GM12878 (cell line): ENCODE measurements around the gene MPST. TPM values are rescaled to one million over a fixed set of nuclear protein-coding genes. Genes with fewer than 3 reads are reported as not detected.

Experiments
- ATAC-seq: fragments of 200-7000 bp; cut with Tn5 transposase; 3 replicates; pipeline ENCODE4 v1.9.1; 2020; ENCODE audit warnings: mild to moderate bottlenecking, moderate library complexity
- BruUV-seq: library from RNA; stranded (reverse); fragments of 400-500 nt; replicated peaks from 2 replicates; lab custom pipeline; 2021; lab: Mats Ljungman, UMichigan
- CTCF ChIA-PET: fragments of 300-600 bp; sonication (Branson Sonifier 250); formaldehyde crosslinking; extraction: SDS; loops from one replicate; lab custom pipeline; 2021; ENCODE audit warnings: inconsistent platforms; lab: Yijun Ruan, JAX
- POLR2A ChIA-PET: fragments of 350-600 bp; formaldehyde crosslinking; extraction: SDS; loops from one replicate; lab custom pipeline; 2021; ENCODE audit warnings: inconsistent platforms; lab: Charles Lee
- RAD21 ChIA-PET: fragments of 300-600 bp; sonication (Branson Sonifier 250); formaldehyde crosslinking; loops from one replicate; lab custom pipeline; 2023; ENCODE audit warnings: antibody characterized with exemption; ENCODE audit not compliant: unreplicated experiment; lab: Charles Lee
- SMC1A ChIA-PET: fragments of 300-600 bp; sonication (Branson Sonifier 250); formaldehyde crosslinking; loops from one replicate; lab custom pipeline; 2023; ENCODE audit not compliant: unreplicated experiment, uncharacterized antibody; lab: Charles Lee
- DNase-seq: peaks from one replicate; pipeline ENCODE4 v3.0.0-alpha.2; 2011; ENCODE audit warnings: low read depth, low spot score
- FAIRE-seq: peaks from 3 replicates; lab custom pipeline; 2011; peaks lifted over from hg19 to GRCh38; lab: Jason Lieb, UNC
- H2AFZ ChIP-seq: 2 replicates; pipeline ENCODE4 v1.6.0; 2011; ENCODE audit warnings: low read depth, low read length, control low read depth; ENCODE audit not compliant: control insufficient read depth
- H3K27ac ChIP-seq: 2 replicates; pipeline ENCODE4 v1.5.1; 2011; ENCODE audit warnings: control low read depth; ENCODE audit not compliant: control insufficient read depth, insufficient read depth
- H3K27me3 ChIP-seq, 2 experiments: replicated peaks in 1 of 2; 2 replicates each; pipeline versions ENCODE4 v1.6.0 to v1.6.1; 2011; ENCODE audit warnings: low read length in 1 of 2; ENCODE audit not compliant: control insufficient read depth in 2 of 2, insufficient read depth in 2 of 2
- H3K36me3 ChIP-seq, 2 experiments: 2 replicates each; pipeline ENCODE4 v1.5.1; 2011; ENCODE audit warnings: low read length in 1 of 2; ENCODE audit not compliant: control insufficient read depth in 2 of 2, insufficient read depth in 2 of 2
- H3K4me1 ChIP-seq: 2 replicates; pipeline ENCODE4 v1.6.1; 2011; ENCODE audit warnings: mild to moderate bottlenecking, low read length, moderate library complexity, mixed read lengths; ENCODE audit not compliant: control insufficient read depth, insufficient read depth
- H3K4me2 ChIP-seq: 2 replicates; pipeline ENCODE4 v1.6.0; 2011; ENCODE audit warnings: control low read depth; ENCODE audit not compliant: control insufficient read depth, insufficient read depth
- H3K4me3 ChIP-seq: fragments of 200-600 bp; sonication (generic); 2 replicates; pipeline ENCODE4 v1.5.1; 2016
- H3K79me2 ChIP-seq: 2 replicates; pipeline ENCODE4 v1.6.0; 2011; ENCODE audit warnings: low read length; ENCODE audit not compliant: control insufficient read depth, insufficient read depth
- H3K9ac ChIP-seq: 2 replicates; pipeline ENCODE4 v1.8.0; 2011; ENCODE audit warnings: low read length, control low read depth, mixed read lengths; ENCODE audit not compliant: control insufficient read depth, insufficient read depth
- H3K9me3 ChIP-seq: replicated peaks from 3 replicates; pipeline ENCODE4 v1.5.1; 2011; ENCODE audit warnings: mild to moderate bottlenecking, low read length; ENCODE audit not compliant: control insufficient read depth, insufficient read depth
- H4K20me1 ChIP-seq: 2 replicates; pipeline ENCODE4 v1.6.0; 2011; ENCODE audit not compliant: control insufficient read depth, insufficient read depth
- DPF2 ChIP-seq: fragments of 450-650 bp; IDR thresholded peaks from 2 replicates; pipeline ENCODE4 v1.6.1; 2017; ENCODE audit warnings: mild to moderate bottlenecking
- EED ChIP-seq: sonication (generic); IDR thresholded peaks from 2 replicates; pipeline ENCODE4 v1.6.1; 2016; ENCODE audit warnings: antibody characterized with exemption, low read depth
- MYB ChIP-seq: fragments of 150-350 bp; IDR thresholded peaks from 2 replicates; pipeline ENCODE4 v1.6.1; 2014; ENCODE audit warnings: mild to moderate bottlenecking, low read depth, low read length, borderline replicate concordance
- NRF1 ChIP-seq: conservative IDR thresholded peaks from 2 replicates; pipeline ENCODE4 v1.6.1; 2011; ENCODE audit warnings: mild to moderate bottlenecking, low read depth, low read length, improper control_type of control experiment
- POLR2AphosphoS2 ChIP-seq: IDR thresholded peaks from 2 replicates; pipeline ENCODE4 v1.6.1; 2011; ENCODE audit warnings: low read depth, mild to moderate bottlenecking, low read length, improper control_type of control experiment, moderate library complexity
- POU2F2 ChIP-seq: IDR thresholded peaks from 3 replicates; pipeline ENCODE4 v1.6.1; 2011; ENCODE audit warnings: low read depth, mild to moderate bottlenecking, low read length, borderline replicate concordance
- RBBP5 ChIP-seq: fragments of 200-600 bp; sonication (generic); conservative IDR thresholded peaks from 2 replicates; pipeline ENCODE4 v1.6.1; 2016
- SP1 ChIP-seq: IDR thresholded peaks from one replicate; pipeline ENCODE4 v1.6.1; 2011; ENCODE audit warnings: low read depth, low read length
- STAT1 ChIP-seq: fragments of 450-650 bp; conservative IDR thresholded peaks from 2 replicates; pipeline ENCODE4 v1.6.1; 2014; ENCODE audit warnings: antibody characterized with exemption, mild to moderate bottlenecking
- TAF1 ChIP-seq: IDR thresholded peaks from 2 replicates; pipeline ENCODE4 v1.6.1; 2011; ENCODE audit warnings: mild to moderate bottlenecking, low read depth, low read length, borderline replicate concordance
- TCF12 ChIP-seq: IDR thresholded peaks from 2 replicates; pipeline ENCODE4 v1.6.1; 2011; ENCODE audit warnings: low read depth, mild to moderate bottlenecking, low read length
- ZNF207 ChIP-seq: fragments of 450-650 bp; IDR thresholded peaks from 2 replicates; pipeline ENCODE4 v1.6.1; 2014; ENCODE audit warnings: antibody characterized with exemption, mild to moderate bottlenecking, borderline replicate concordance
- ZNF622 ChIP-seq: fragments of 450-650 bp; IDR thresholded peaks from 2 replicates; pipeline ENCODE4 v1.6.1; 2017; ENCODE audit warnings: mild to moderate bottlenecking, inconsistent platforms
- ZZZ3 ChIP-seq: IDR thresholded peaks from 2 replicates; pipeline ENCODE4 v1.6.1; 2011; ENCODE audit warnings: low read depth; ENCODE audit not compliant: control insufficient read depth, insufficient read length
- WGBS: methylation state at CpG from one replicate; pipeline ENCODE4 v1.1.6; 2016; ENCODE audit warnings: low lambda C conversion rate; ENCODE audit not compliant: insufficient replicate concordance, insufficient coverage; ENCODE audit errors: missing lambda C conversion rate; 5-methylcytosine and 5-hydroxymethylcytosine counted together
- in situ Hi-C: fragments of 300-500 bp; cut with MboI; formaldehyde crosslinking; loops from 9 replicates; pipeline ENCODE4 v1.14.3; 2018; ENCODE audit warnings: mixed read lengths
- intact Hi-C: fragments of 100-400 bp; cut with micrococcal nuclease; formaldehyde crosslinking; loops from one replicate; pipeline ENCODE4 v1.14.2; 2022; ENCODE audit not compliant: unreplicated experiment
- polyA plus RNA-seq, 11 experiments: library from polyadenylated mRNA; depleted of rRNA in 4 of 11; unstranded in 6 of 11; stranded (reverse) in 5 of 11; fragments of >200 nt; fragmentation: Nextera tagmentation in 4 of 11; fragmentation: Illumina TruSeq in 1 of 11; extraction: Ambion mirVana in 4 of 11; extraction: Trizol in 1 of 11; gene quantifications; 1 replicate in 1 of 11; 2 replicates in 10 of 11; pipeline versions ENCODE4 v1.2.1 to v1.2.3, GENCODE V29; 2011 to 2016; ENCODE audit warnings: inconsistent platforms in 2 of 11, missing spikeins in 2 of 11, low read depth in 1 of 11
- total RNA-seq, 4 experiments: library from RNA; depleted of rRNA in 3 of 4; stranded (reverse); fragments of >200 nt in 3 of 4; fragmentation: Illumina TruSeq in 1 of 4; extraction: Trizol in 1 of 4; gene quantifications; 2 replicates each; pipeline versions ENCODE4 v1.2.1 to v1.2.3, GENCODE V29; 2013 to 2021
- TF ChIP-seq, protein P1 (sequence below): IDR thresholded peaks from 2 replicates; pipeline ENCODE4 v1.6.1; 2012; ENCODE audit warnings: low read depth, low read length, improper control_type of control experiment
- TF ChIP-seq, protein P2 (sequence below): fragments of 450-650 bp; conservative IDR thresholded peaks from 2 replicates; pipeline ENCODE4 v1.6.1; 2017; ENCODE audit warnings: mild to moderate bottlenecking, moderate library complexity
- TF ChIP-seq, protein P3 (sequence below): IDR thresholded peaks from 2 replicates; pipeline ENCODE4 v1.6.1; 2012; ENCODE audit warnings: improper control_type of control experiment, low read depth, low read length; ENCODE audit not compliant: insufficient replicate concordance

Gene MPST
- total and polyA plus RNA-seq, 10 of the 15 experiments (the other 5 are each of a cell fraction or from before 2014, with no cell fraction given), result 0.95 to 88.7 (median 38.5) TPM

GRCh38 chr22:37018815-37019308 lies 680 bp upstream of the MPST start:
- Histone ChIP-seq H3K27ac (peak overlapping the region; percentile 58), H3K9ac (peak overlapping the region; percentile 74), H3K79me2 (peaks cover 2% of the 10 kb centered on the region; the same call in 1 of the 2 replicates), H3K4me3 (peak overlapping the region; percentile 78), H3K9me3 (no peaks in the 10 kb centered on the region), H3K4me1 (peaks cover 8% of the 10 kb centered on the region), H3K27me3 (no peaks in the 10 kb centered on the region), H3K36me3 (no peaks in the 10 kb centered on the region; a peak in 1 of 4 replicates), H3K4me2 (peak overlapping the region; percentile 89), H2AFZ (peak overlapping the region; percentile 65), H4K20me1 (no peaks in the 10 kb centered on the region)
- SMC1A ChIA-PET, result no interaction called here
- RAD21 ChIA-PET, result interaction anchor here (1.2 to 1.3 kb wide), 2 partner anchors 26 to 179 kb away, joined by 4 to 5 read pairs; no protein-coding TSS in a partner anchor
- POLR2A ChIA-PET, result interaction anchor here (0.5 to 1.2 kb wide), 2 partner anchors 242 to 887 kb away, joined by 3 to 4 read pairs; partner anchors contain the start of genes IFT27 and MICALL1
- in situ Hi-C loops, result no loop called here
- CTCF ChIA-PET, result interaction anchor here (0.6 to 5.5 kb wide), 4 partner anchors 14 to 839 kb away, joined by 3 to 39 read pairs (median 3); no protein-coding TSS in a partner anchor
- 12% methylated on average over 34 of the region's 35 CpGs for WGBS
- DNase-seq, result no peak
- TSS peak; percentile 66 for BruUV-seq
- intact Hi-C loops, result no loop called here
- no peak for FAIRE-seq
- peak; percentile 41 for ATAC-seq
- TF ChIP-seq EED, result no peak
- TF ChIP-seq MYB, result no peak
- TF ChIP-seq, protein P1, sequence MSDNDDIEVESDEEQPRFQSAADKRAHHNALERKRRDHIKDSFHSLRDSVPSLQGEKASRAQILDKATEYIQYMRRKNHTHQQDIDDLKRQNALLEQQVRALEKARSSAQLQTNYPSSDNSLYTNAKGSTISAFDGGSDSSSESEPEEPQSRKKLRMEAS, result no peak
- no peak for TF ChIP-seq NRF1
- TF ChIP-seq SP1, result no peak
- TF ChIP-seq ZZZ3, result no peak
- TF ChIP-seq POLR2AphosphoS2, result no peak
- no peak for TF ChIP-seq ZNF622
- no peak for TF ChIP-seq STAT1
- TF ChIP-seq, protein P2, sequence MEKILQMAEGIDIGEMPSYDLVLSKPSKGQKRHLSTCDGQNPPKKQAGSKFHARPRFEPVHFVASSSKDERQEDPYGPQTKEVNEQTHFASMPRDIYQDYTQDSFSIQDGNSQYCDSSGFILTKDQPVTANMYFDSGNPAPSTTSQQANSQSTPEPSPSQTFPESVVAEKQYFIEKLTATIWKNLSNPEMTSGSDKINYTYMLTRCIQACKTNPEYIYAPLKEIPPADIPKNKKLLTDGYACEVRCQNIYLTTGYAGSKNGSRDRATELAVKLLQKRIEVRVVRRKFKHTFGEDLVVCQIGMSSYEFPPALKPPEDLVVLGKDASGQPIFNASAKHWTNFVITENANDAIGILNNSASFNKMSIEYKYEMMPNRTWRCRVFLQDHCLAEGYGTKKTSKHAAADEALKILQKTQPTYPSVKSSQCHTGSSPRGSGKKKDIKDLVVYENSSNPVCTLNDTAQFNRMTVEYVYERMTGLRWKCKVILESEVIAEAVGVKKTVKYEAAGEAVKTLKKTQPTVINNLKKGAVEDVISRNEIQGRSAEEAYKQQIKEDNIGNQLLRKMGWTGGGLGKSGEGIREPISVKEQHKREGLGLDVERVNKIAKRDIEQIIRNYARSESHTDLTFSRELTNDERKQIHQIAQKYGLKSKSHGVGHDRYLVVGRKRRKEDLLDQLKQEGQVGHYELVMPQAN, result no peak
- no peak for TF ChIP-seq POU2F2
- no peak for TF ChIP-seq DPF2
- no peak for TF ChIP-seq TAF1
- TF ChIP-seq TCF12, result no peak
- TF ChIP-seq RBBP5, result no peak
- no peak for TF ChIP-seq ZNF207
- TF ChIP-seq, protein P3, sequence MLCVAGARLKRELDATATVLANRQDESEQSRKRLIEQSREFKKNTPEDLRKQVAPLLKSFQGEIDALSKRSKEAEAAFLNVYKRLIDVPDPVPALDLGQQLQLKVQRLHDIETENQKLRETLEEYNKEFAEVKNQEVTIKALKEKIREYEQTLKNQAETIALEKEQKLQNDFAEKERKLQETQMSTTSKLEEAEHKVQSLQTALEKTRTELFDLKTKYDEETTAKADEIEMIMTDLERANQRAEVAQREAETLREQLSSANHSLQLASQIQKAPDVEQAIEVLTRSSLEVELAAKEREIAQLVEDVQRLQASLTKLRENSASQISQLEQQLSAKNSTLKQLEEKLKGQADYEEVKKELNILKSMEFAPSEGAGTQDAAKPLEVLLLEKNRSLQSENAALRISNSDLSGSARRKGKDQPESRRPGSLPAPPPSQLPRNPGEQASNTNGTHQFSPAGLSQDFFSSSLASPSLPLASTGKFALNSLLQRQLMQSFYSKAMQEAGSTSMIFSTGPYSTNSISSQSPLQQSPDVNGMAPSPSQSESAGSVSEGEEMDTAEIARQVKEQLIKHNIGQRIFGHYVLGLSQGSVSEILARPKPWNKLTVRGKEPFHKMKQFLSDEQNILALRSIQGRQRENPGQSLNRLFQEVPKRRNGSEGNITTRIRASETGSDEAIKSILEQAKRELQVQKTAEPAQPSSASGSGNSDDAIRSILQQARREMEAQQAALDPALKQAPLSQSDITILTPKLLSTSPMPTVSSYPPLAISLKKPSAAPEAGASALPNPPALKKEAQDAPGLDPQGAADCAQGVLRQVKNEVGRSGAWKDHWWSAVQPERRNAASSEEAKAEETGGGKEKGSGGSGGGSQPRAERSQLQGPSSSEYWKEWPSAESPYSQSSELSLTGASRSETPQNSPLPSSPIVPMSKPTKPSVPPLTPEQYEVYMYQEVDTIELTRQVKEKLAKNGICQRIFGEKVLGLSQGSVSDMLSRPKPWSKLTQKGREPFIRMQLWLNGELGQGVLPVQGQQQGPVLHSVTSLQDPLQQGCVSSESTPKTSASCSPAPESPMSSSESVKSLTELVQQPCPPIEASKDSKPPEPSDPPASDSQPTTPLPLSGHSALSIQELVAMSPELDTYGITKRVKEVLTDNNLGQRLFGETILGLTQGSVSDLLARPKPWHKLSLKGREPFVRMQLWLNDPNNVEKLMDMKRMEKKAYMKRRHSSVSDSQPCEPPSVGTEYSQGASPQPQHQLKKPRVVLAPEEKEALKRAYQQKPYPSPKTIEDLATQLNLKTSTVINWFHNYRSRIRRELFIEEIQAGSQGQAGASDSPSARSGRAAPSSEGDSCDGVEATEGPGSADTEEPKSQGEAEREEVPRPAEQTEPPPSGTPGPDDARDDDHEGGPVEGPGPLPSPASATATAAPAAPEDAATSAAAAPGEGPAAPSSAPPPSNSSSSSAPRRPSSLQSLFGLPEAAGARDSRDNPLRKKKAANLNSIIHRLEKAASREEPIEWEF, result no peak
